Neural progenitor cell (in vitro differentiated cells): ENCODE measurements around the gene SZRD1.

Source experiments
- EZH2 ChIP-seq: fragments of 200-600 bp; sonication (generic); IDR thresholded peaks from 2 replicates; pipeline ENCODE4 v1.6.1; 2017; ENCODE audit warnings: antibody characterized with exemption, mild to moderate bottlenecking, moderate library complexity
- TF ChIP-seq, protein P1 (sequence below): fragments of 200-600 bp; sonication (generic); IDR thresholded peaks from 2 replicates; pipeline ENCODE4 v1.5.1; 2017; ENCODE audit warnings: antibody characterized with exemption, mild to moderate bottlenecking

DNA sequence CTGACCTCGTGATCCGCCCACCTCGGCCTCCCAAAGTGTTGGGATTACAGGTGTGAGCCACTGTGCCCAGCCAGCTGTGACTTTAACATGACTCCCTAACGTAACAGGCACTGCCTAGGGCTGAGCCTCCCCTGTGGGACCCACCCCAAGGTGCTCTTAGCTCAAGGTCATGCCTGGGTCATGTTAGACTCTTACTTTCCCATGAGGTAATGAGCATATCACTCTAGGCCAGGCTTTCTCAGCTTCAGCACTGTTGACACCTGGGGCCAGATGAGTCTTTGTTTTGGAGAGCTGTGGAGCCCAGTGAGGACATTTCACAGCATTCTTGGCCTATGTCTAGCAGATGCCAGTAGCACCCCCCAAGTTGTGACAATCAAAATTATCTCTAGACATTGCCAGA lies 78.0 kb downstream of the SZRD1 start:
- TF ChIP-seq, protein P1, sequence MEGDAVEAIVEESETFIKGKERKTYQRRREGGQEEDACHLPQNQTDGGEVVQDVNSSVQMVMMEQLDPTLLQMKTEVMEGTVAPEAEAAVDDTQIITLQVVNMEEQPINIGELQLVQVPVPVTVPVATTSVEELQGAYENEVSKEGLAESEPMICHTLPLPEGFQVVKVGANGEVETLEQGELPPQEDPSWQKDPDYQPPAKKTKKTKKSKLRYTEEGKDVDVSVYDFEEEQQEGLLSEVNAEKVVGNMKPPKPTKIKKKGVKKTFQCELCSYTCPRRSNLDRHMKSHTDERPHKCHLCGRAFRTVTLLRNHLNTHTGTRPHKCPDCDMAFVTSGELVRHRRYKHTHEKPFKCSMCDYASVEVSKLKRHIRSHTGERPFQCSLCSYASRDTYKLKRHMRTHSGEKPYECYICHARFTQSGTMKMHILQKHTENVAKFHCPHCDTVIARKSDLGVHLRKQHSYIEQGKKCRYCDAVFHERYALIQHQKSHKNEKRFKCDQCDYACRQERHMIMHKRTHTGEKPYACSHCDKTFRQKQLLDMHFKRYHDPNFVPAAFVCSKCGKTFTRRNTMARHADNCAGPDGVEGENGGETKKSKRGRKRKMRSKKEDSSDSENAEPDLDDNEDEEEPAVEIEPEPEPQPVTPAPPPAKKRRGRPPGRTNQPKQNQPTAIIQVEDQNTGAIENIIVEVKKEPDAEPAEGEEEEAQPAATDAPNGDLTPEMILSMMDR, result no peak
- no peak for TF ChIP-seq EZH2
